HG03442 (cell line): ENCODE results near the gene ETS1.

ENCODE experiments used
- ATAC-seq: cut with Tn5 transposase; IDR thresholded peaks from one replicate; pipeline ENCODE4 v1.9.1; 2021; ENCODE audit warnings: mild to moderate bottlenecking, moderate library complexity; ENCODE audit not compliant: unreplicated experiment

ETS1 gene

GRCh38 chr11:128520888-128521681 lies 66.3 kb downstream of the ETS1 start:
- ATAC-seq: no peak

- ATAC-seq: no peak
Observed at GRCh38 chr11:128520206-128520887, 67.0 kb downstream of the ETS1 start.

GRCh38 chr11:128519338-128519737 lies 68.0 kb downstream of the ETS1 start:
- ATAC-seq: no peak

- no peak for ATAC-seq
Observed at GRCh38 chr11:128518493-128519207, 68.7 kb downstream of the ETS1 start.

GRCh38 chr11:128517451-128518230 lies 69.7 kb downstream of the ETS1 start:
- no peak for ATAC-seq

- ATAC-seq: no peak
Observed at GRCh38 chr11:128516886-128517285, 70.5 kb downstream of the ETS1 start.

GRCh38 chr11:128515826-128516778 lies 71.3 kb downstream of the ETS1 start:
- ATAC-seq: no peak

- no peak for ATAC-seq
Observed at GRCh38 chr11:128515086-128515485, 72.3 kb downstream of the ETS1 start.

GRCh38 chr11:128513915-128514681 lies 73.3 kb downstream of the ETS1 start:
- ATAC-seq: no peak

GRCh38 chr11:128512474-128512996 lies 74.8 kb downstream of the ETS1 start:
- no peak for ATAC-seq

GRCh38 chr11:128511712-128512111 lies 75.6 kb downstream of the ETS1 start:
- ATAC-seq: no peak

GRCh38 chr11:128509621-128510389 lies 77.6 kb downstream of the ETS1 start:
- no peak for ATAC-seq

- ATAC-seq: no peak
Observed at GRCh38 chr11:128508770-128509510, 78.4 kb downstream of the ETS1 start.

GRCh38 chr11:128507936-128508335 lies 79.4 kb downstream of the ETS1 start:
- ATAC-seq: no peak

- ATAC-seq: no peak
Observed at GRCh38 chr11:128506999-128507611, 80.3 kb downstream of the ETS1 start.

- ATAC-seq: no peak
Observed at GRCh38 chr11:128506356-128506755, 81.0 kb downstream of the ETS1 start.
